ENCODE data around the gene ARID2.
A peak's percentile ranks its signal among the peaks of the same experiment; 100 is the strongest.

ARID2 gene

GRCh38 chr12:45762185-45763110 lies 32.9 kb downstream of the ARID2 start:
- peak; percentile 44 for DNase-seq (ENCODE audit: low spot score)

GRCh38 chr12:45763381-45763780 lies 33.9 kb downstream of the ARID2 start:
- DNase-seq (ENCODE audit: low spot score): no peak

- DNase-seq (ENCODE audit: low spot score): no peak
These were observed 38.7 kb downstream of the ARID2 start for GRCh38 chr12:45768194-45768593.

- DNase-seq (ENCODE audit: low spot score): no peak
These were observed 44.2 kb downstream of the ARID2 start for GRCh38 chr12:45773747-45774146.

DNA sequence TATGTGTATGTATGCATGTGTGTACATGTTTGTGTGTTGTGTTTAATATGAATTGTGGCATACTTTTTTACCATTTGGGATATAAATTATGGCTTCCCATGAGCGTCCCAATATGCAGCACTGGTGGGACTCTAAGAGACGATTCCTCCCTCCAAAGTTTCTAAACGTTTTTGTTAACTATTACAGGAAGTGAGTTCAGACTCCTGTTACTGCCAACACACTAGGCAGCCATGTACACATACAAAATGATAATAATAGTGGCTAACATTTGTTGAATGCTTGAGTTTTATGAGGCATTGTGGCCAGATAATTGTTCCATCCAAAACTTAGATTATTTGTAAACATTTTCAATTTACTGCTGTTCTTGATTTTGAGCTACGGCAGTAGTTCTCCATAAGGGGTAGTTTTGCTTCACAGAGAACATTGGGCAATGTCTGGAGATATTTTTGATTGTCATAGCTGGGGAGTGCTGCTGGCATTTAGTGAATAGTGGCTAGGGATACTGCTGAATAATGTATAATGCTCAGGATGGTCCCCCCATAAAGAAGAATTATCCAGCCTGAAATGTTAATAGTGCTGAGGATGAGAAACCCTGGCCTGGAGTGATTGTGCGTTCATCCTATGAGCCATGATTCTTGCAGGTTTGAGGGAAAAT lies 45.1 kb downstream of the ARID2 start:
- DNase-seq (ENCODE audit: low spot score): no peak

GRCh38 chr12:45775465-45775864 lies 46.0 kb downstream of the ARID2 start:
- no peak for DNase-seq (ENCODE audit: low spot score)

DNA sequence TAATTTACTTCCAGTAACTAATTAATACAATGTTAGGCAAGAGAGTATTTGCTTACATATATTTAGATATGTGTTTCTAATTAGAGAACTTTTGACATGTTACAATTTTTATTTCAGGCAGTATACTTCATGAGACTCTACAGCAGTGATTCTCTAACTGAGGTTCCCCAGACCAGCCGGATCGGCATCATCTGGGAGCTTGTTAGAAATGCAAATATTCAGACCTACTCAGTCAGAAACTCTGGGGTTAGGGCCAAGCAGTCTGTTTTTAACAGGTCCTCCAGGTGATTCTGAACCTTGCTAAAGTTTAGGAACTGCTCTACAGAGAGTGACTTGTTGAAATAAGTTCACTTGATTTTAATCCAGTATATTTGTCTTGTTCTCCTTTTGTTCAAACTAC lies 46.5 kb downstream of the ARID2 start:
- DNase-seq (ENCODE audit: low spot score): no peak

DNA sequence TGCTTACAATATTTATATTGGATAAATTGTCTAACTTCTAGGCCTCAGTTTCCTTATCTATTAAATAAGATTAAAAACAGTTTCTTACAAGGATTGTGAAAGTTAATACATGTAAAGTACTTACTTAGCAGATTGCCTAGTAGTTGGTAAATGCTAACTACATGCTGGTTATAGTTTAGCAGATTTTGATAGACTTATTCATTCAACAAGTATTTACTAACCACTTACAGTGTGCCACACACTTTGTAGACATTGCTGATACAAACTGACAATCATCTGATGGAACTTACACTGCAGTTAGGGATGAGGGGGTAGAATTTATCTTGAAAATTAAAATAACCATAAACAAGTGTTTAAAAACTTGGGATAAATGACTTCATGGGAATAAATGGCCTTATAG lies 50.4 kb downstream of the ARID2 start:
- DNase-seq (ENCODE audit: low spot score): no peak

DNA sequence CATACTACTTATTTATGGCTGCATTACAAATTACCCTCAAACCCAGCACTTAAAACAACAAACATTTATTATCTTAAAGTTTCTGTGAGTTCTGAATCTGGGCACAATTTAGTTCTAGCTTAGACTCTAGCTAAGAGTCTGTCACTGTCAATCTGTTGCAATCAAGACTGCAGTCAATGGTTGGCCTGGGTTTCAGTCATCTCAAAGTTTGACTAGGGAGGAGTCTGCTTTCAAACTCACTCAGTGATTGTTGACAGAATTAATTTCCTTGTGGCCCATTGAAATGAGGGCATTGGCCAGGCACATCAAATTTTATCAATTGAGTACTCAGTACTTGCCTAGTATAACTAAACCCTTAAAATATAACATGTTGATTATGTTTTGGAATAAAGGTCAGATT lies 51.6 kb downstream of the ARID2 start:
- no peak for DNase-seq (ENCODE audit: low spot score)

- no peak for DNase-seq (ENCODE audit: low spot score)
These were observed 55.8 kb downstream of the ARID2 start for GRCh38 chr12:45785315-45785714.

- peak; percentile 67 for DNase-seq (ENCODE audit: low spot score)
These were observed 59.5 kb downstream of the ARID2 start for GRCh38 chr12:45789025-45789424.

DNA sequence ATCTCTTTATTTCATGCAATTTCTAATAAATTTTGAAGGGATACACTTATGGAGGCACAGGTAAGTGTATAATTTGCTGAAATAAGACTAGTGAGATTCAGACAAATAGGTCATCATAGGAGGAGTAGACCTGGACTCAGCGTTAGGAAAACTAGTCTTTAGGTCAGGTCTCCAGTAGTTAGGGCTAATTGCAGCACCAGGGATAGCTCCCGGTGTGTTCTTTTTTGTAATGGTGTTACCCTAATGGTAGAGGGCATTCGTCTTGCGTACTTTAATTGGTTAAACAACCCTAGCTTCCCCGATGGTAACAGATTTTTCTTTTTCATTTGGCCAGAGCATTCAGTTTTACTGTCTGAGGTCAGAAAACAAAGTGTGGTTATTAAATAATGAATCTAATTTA lies 64.9 kb downstream of the ARID2 start:
- DNase-seq (ENCODE audit: low spot score): no peak

DNA sequence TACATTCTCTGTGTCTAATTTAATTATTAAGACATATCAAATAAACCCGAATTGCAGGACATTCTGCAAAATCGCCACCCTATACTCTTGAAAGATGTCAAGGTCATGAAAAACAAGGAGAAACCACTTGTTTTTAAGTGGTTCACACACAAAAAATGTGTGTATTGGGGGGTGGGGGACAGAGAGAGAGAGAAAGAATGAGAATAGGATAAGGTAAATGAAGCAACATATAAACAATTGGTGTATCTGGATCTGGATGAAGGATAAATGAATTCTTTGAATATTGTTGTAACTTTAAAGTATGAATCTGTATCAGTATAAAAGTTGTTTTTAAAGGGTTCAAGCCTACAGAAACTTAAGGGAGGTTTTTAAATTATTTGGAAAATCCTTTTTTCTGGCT lies 72.1 kb downstream of the ARID2 start:
- no peak for DNase-seq (ENCODE audit: low spot score)

DNA sequence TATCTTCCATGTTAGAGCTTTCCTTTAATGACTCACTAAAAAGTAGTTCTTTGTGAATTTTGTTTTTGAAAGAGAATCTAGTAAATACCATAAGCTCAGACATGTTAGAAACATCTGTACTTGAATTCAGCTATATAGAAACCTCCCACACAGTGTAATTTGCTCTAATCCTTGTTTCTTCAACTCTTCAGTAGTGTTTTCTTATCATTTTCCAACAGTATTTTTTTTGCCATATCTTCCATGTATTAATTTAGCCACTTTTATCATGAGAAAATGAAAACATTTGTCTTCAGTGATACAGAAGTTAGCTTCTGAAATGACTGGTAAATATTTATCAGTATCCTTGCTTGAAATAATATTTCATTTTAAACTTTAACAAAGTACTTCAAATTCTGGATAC lies 73.6 kb downstream of the ARID2 start:
- no peak for DNase-seq (ENCODE audit: low spot score)

- DNase-seq (ENCODE audit: low spot score): no peak
These were observed 87.1 kb downstream of the ARID2 start for GRCh38 chr12:45816652-45817051.

DNA sequence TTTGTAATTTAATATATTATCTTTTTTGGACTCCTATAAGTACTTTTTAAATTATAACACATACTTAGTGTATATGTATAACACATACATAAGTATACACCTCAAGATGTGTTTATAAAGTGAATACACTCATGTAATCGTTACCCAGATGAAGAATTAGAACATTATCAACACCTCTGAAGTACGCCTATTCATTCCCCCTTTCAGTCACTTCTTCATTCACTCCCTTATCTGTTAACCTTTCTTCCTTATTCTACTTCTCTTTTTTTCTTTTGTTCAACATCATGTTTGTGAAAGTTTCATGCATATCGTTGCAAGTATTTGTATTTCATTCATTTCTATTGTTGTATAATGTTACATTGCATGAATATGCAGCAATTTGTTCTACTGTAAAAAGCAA lies 98.5 kb downstream of the ARID2 start:
- DNase-seq (ENCODE audit: low spot score): no peak

- DNase-seq (ENCODE audit: low spot score): no peak
These were observed 98.9 kb downstream of the ARID2 start for GRCh38 chr12:45828402-45828801.

GRCh38 chr12:45831590-45831989 lies 102.1 kb downstream of the ARID2 start:
- DNase-seq (ENCODE audit: low spot score): no peak

DNA sequence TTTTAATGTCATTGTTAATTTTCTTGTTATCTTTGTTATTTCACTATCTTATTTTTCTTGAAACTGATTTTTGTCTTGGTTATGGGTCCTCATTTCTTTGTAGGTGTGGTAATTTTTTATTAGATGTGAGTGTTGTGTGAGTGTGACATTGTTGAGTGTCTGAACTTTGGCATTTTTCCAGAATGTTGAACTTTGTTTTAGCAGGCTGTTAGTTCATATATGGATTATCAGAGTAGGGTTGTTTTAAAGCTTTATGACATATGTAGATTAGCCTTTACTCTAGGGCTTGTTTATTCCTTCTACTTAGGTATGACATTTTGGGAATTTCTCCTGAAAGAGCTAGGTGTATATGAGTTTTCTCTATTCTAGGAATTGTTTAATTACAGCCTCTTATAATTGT lies 103.9 kb downstream of the ARID2 start:
- no peak for DNase-seq (ENCODE audit: low spot score)

- no peak for DNase-seq (ENCODE audit: low spot score)
These were observed 105.3 kb downstream of the ARID2 start for GRCh38 chr12:45834809-45835208.

DNA sequence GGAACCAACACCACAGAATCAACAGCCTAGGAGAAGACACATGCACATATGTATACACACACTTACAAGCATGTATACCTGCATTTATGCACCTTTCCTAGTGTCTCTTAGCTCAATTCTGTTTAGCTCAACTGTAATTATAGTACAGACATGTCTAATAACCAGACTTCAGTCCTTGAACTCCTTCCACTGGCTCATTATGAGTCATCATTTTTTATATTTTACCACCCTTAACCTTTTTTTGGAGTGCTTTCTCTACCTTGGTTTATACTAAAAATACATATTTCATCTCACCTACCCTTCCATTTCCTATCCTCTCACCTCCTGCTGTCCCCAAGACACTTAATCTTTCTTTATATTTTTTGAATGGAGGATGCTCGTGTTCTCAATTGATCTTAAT lies 110.4 kb downstream of the ARID2 start:
- no peak for DNase-seq (ENCODE audit: low spot score)

- DNase-seq (ENCODE audit: low spot score): no peak
These were observed 119.8 kb downstream of the ARID2 start for GRCh38 chr12:45849289-45849688.

GRCh38 chr12:45850302-45850701 lies 120.8 kb downstream of the ARID2 start:
- no peak for DNase-seq (ENCODE audit: low spot score)

- no peak for DNase-seq (ENCODE audit: low spot score)
These were observed 123.0 kb downstream of the ARID2 start for GRCh38 chr12:45852508-45852907.

All from AG08395 (cell line).